Spleen (tissue), 7 donors: ENCODE measurements around the gene LRP1.

ENCODE experiments used
- POLR2AphosphoS5 ChIP-seq, 3 donors: sonication (generic); formaldehyde crosslinking; IDR thresholded peaks; one replicate each; pipeline ENCODE4 v1.5.1; 2017; ENCODE audit warnings: antibody characterized with exemption in 3 of 3
- TF ChIP-seq, protein P1 (sequence below), 11 experiments: fragments of 200-600 bp in 7 of 11; fragments of 450-650 bp in 4 of 11; sonication (generic) in 4 of 11; IDR thresholded peaks in 8 of 11; conservative IDR thresholded peaks in 3 of 11; 1 replicate in 7 of 11; 2 replicates in 4 of 11; pipeline versions ENCODE4 v1.4.0 to v1.8.0; 2016 to 2021; ENCODE audit warnings: antibody characterized with exemption in 11 of 11, inconsistent platforms in 4 of 11, mild to moderate bottlenecking in 1 of 11
- donor health status: DM: no; HTN: no; CAD: no; lungs with moderate emphysema.
- donor health status: DM: no; HTN: no; CAD: no.
- donor health status: DM: no; HTN: no; CAD: no.

DNA sequence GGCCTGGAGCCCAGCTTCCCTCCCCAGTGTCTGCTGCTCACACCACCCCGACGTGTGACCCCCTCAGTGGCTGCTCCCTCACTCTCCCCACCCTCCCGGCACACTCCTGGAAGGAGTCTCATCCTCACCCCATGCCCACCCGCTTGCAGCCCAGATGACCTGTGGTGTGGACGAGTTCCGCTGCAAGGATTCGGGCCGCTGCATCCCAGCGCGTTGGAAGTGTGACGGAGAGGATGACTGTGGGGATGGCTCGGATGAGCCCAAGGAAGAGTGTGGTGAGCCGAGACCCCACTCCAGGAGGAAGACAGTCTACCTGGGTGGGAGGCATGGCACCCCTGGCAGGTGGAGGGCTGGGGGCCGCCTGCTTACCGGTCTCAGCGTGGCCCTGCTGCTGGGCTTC lies 73.3 kb downstream of the LRP1 start:
- TF ChIP-seq, protein P1, sequence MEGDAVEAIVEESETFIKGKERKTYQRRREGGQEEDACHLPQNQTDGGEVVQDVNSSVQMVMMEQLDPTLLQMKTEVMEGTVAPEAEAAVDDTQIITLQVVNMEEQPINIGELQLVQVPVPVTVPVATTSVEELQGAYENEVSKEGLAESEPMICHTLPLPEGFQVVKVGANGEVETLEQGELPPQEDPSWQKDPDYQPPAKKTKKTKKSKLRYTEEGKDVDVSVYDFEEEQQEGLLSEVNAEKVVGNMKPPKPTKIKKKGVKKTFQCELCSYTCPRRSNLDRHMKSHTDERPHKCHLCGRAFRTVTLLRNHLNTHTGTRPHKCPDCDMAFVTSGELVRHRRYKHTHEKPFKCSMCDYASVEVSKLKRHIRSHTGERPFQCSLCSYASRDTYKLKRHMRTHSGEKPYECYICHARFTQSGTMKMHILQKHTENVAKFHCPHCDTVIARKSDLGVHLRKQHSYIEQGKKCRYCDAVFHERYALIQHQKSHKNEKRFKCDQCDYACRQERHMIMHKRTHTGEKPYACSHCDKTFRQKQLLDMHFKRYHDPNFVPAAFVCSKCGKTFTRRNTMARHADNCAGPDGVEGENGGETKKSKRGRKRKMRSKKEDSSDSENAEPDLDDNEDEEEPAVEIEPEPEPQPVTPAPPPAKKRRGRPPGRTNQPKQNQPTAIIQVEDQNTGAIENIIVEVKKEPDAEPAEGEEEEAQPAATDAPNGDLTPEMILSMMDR (IDR thresholded peaks at IDR 0.05 in 8 of 11, conservative IDR thresholded peaks at IDR 0.05 in 3 of 11) = no peak
- TF ChIP-seq POLR2AphosphoS5 (IDR thresholded peaks at IDR 0.05) = peak in 2 of 3 donors; percentile 15 to 43
